ENCODE data around the gene COBL. TPM values are rescaled to one million over a fixed set of nuclear protein-coding genes. Genes with fewer than 3 reads are reported as not detected.

Gene COBL
- total RNA-seq, 1 donor from 2014 or later, result 91.2 TPM

DNA sequence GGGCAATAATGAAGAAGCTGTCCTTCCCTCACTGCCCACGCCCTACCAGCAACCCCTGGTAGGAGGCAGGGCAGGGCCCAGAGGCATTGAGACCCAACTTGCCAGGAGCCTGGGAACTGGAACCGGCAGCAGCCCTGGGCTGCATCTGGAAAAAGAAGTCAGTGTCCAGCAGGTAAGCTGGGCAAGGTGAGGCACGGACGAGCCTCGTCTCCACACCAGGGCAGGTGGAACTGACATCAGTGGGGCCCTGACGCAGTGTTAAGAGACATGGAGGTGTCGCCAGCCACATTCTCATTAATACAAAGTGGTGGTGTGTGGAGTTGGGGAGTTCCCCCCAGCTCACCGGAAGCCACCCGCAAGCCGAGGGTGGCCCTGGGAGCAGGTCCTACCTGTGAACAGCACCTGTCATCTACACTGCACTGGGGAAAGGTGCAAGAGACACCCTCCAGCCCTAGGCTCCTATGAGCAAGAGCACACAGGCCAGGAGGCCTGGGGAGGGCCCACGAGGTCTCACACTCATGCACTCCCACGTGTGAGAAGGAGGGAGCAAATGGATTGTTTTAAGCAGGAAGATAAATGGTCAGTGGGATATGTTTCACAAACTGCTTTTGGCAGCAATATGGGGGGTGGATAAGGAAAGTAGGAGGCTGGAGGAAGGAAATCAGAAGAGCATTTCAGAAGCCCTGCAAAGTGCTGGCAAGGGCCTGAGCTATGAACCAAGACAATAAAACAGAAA is 53.6 kb downstream of the COBL start:
- ATAC-seq, result no peak
- no peak for DNase-seq
- intact Hi-C loops (cut with micrococcal nuclease), result no loop called here

DNA sequence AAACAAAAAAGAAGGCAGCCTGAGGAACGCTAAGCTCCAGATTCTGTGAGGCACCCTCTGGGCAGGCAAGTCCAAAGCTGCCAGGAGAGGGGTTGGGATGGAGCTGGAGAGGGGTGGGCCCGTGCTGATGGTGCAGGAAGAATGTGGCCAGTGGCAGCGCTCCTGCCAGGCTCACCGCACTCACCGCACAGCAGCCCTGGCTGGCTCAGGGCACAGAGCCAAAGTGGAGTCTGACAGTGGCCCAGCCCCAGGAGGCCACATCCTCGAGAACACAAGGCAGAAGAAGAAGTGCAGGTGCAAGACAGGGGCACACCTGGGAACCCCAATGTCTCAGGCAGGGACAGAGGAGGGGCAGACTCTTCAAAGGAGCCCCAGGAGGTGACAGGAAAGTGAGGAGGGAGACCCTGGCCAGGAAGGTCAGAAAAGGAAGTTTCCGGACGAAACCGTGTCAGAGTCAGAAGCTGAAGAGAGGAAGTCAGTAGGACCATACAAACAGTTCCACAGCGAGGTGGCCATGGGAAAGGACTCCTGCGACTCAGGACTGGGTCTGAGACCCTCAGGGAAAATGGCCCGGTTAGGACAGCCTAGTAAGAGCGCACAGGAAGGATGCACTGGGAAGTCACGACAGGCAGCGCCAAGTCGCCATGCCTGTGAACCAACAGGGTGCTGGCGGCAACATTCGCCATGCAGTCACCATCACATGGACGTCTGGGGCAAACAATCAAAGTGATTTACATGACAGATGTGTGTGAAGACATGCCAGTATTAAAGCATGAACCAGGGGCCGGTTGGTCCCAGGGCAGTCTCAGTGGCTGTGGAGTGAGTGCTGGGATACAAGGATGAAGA is 54.4 kb downstream of the COBL start:
- peak; percentile 57 for DNase-seq
- intact Hi-C loops (cut with micrococcal nuclease), result no loop called here
- ATAC-seq, result peak; percentile 38

DNA sequence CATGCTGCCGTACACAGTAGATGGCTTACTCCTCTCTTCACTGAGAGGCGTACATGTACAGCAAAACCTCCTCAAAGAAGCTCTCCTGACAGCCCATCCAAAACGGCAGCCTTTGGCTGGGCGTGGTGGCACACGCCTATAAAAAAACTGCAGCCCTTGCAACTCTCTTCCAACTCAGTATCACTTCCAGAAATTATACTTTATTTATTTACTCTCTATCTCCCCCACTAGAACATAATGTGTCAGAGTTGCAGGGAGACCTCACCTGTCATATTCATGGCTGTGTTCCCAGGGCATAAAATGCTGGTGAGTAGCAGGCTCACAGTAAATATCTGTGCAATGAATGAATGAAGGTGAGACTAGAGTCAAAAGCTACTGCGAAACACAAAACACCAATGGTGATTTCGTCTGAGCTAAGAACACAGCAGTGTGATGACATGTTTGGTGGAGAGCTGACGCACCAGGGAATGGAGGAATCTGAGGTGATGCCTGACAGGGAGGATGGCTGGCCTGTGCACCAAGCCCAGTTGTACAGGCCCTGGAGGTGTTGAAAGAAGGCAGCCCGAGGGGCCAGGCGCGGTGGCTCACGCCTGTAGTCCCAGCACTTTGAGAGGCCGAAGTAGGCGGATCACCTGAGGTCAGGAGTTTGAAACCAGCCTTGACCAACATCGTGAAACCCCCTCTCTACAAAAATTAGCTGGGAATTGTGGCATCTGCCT is 55.3 kb downstream of the COBL start:
- ATAC-seq (peak; percentile 60), DNase-seq (peak; percentile 54)
- intact Hi-C loops (cut with micrococcal nuclease), result no loop called here

DNA sequence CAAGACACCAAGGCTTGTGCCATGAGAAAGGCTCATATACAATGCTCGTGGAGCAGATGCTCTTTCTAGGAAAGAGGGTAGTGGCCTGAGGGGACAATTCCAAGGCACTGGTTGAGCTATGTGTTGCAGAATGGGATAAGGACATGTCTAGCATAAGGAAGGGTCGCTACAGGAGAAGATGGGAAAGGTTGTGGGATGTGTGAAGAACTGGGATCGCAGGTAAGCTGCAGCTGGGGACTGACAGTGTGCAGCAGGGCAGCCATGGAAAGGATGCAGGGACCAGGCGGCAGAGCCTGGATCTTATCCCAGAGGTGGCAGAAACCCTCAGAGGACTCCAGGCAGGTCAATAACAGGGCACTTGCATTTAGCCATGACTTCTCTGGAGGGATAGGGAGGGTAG is 56.1 kb downstream of the COBL start:
- ATAC-seq (peak; percentile 21), DNase-seq (no peak)
- intact Hi-C loops (cut with micrococcal nuclease), result no loop called here

DNA sequence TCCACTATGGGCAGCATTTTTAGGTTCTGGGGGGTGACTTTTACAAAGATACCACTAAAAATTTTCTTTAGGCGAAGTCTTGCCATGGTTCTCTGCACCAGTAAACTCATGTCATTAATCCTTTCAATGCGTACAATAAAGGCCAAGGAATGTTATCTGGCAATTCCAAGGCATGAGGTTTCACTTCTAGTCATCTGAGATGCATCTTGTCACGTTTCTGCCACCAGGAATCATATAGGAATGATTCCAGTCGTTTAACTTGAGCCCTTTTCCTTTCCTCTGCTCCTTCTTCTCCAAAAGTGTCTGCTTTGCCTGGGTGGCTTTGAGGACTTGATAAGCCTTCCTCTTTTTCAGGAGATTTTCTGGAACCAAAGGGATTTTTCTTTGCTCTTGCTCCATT is 56.8 kb downstream of the COBL start:
- ATAC-seq, result no peak

DNA sequence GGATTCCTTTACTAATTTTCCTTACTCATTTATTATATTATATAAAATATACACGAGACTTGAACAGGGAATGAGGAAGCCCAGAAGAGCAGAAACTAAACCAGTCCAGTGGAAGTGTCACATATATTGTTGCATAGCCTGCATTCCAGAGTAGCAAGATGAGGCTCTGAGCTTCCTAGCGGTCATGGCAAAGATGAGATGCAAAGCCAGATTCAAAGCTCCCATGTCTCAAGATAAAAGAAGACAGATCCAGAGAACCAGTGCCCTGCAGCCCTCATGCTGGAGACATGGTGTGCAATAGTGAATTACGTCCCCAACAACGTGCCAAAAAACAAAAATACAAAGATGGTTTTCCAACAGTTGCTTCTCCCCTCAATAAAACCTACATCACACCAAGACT is 59.7 kb downstream of the COBL start:
- intact Hi-C loops (cut with micrococcal nuclease), result no loop called here
- ATAC-seq (no peak), DNase-seq (no peak)

More for the DNA sequence above, 56.8 kb downstream of the COBL start:
- DNase-seq, result no peak
- intact Hi-C loops (cut with micrococcal nuclease), result no loop called here

DNA sequence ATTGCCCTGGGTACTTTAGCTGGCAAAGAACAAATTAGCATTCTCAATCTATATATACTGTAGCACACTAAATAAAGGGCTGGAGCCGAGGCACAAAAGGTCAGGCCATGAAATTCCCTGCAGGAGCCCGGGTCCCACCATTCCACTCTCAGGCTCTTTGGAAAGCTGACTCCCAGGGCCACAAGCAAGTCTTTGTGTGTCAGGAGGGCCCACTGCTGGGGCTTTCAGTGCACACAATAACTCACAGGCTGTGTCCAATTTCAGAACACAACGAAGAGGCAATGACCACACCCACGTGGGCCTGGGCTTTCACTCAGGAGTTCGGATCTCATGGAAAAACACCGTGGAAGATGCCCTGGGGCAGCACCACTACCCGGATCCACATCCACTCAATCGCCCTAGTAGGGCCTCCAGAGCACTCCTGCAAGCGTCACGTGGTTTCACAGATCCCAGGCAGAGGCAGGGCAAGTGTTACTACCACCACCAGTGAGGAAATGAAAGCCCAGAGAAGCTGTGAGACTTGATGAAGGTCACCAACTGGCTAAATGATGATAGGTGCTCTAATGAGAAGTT is 60.3 kb downstream of the COBL start:
- DNase-seq (no peak), ATAC-seq (peak; percentile 50)
- intact Hi-C loops (cut with micrococcal nuclease), result no loop called here

DNA sequence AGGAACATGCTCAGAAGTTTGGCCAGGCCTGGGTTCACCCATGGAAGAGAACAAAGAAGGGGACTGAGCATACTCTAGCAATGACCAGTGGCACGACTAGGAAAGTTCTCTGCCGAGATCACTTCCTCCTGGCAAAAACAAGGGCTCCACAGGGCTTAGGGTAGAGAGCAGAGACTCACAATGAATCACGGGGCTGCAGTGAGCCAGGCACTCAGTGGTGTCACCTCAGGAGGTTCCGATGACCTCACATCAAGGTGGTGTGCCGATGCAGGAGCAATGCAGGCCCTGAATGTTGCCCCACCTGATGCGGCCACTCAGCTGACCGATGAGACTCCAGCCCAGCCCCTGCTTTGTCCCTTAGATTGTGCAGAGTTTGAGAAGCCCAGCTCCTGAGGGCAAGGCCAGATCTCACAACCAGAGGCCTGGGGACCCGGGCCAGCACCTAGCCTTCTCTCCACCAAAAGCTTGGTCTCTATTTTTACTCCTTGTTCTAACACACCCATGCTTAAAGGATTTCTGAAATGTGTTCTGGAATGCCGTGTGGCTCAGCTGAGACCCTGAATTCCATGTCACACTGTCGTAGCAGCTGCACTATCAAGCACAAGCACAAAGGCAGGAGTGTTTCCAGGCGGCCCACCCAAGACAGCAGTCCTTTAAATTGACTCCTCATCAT is 60.9 kb downstream of the COBL start:
- ATAC-seq (peak; percentile 58), DNase-seq (no peak)
- intact Hi-C loops (cut with micrococcal nuclease), result no loop called here

DNA sequence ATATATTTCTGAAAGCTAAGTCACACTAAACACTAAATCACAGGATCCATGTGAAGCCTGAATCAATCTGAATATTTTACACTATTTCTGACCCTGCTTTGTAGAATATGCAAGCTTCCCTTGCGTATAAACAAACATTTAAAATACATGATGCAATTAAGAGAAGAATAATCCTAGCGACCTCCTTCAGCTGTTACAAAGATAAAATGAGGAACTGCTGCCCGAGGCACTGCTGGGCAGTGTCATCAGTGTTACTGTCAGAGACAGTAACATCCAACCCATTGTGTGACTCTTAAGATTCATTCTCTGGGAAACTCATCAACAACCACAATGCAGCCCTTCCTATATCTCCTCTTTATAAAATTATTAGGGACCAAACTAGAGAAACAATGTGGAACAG is 61.6 kb downstream of the COBL start:
- DNase-seq, result no peak
- ATAC-seq, result no peak
- intact Hi-C loops (cut with micrococcal nuclease), result no loop called here

DNA sequence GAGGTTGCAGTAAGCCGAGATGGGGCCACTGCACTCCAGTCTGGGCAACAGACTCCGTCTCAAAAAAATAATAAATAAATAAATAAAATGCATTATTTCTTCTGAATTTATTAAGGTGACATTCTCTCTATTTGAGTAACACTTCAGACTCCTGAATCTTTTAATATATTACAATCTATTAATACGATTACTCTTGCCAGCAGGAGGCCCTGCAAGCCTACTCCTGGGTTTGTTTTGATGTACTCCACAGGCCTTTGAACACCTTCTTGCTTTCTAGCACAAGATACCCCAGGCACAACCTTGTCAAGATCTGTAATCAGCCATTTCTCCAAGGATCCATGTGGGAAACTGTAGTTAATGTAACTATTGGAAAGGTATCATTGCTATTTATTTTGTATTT is 63.5 kb downstream of the COBL start:
- ATAC-seq, result no peak
- no peak for DNase-seq

DNA sequence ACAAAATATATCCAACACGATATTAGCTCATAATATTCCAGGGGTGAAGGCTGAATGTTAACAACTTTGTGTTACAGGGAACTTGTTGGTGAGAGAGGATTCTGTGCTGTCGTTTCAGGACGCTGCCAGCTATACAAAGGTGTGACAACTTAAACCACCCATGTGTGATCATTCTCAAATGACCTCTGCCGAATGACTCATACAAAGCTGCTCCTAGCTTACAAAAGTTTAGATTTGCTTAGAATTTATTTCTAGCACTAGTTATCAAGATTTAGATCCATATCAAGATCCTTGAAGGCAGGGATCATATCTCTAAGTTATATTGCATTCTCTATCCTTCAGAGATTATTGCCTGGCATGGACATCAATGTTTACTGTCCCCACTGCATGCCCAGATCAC is 65.3 kb downstream of the COBL start:
- no peak for ATAC-seq
- intact Hi-C loops (cut with micrococcal nuclease), result no loop called here
- DNase-seq, result no peak

More for the DNA sequence above, 63.5 kb downstream of the COBL start:
- intact Hi-C loops (cut with micrococcal nuclease), result no loop called here

DNA sequence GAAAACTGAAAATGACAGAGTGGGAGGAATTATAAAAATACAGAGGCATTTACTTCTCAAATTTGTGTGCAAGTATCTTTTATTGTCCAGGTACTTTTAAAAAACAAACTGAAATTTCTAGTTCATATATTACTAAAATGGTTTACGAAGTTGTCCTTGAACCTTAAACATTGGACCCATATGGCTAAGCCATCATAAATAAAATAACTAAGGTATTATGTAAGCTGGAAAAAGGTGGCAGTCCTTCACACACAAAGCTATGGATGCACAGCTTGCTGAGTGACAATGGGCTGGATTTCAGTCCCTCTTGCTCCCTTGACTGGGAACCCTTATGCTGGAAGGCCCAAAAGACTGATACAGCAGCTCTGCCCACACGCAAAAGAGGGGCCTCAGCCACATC is 66.1 kb downstream of the COBL start:
- DNase-seq (no peak), ATAC-seq (no peak)
- intact Hi-C loops (cut with micrococcal nuclease), result no loop called here

DNA sequence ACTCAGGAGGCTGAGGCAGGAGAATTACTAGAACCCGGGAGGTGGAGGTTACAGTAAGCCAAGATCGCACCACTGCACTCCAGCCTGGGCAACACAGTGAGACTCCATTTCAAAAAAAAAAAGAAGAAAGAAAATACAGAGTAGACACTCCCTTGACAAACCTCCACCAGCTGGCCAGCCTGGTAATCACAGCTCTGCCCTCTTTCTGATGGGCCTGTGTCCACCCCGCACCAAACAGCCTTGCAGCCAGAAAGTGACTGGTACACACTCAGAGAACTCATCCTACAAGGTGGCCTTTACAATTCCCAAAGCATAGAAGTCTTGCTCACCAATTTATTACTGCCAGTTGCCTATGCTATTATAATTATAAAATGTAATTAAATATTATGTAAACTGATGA is 66.6 kb downstream of the COBL start:
- DNase-seq, result no peak

DNA sequence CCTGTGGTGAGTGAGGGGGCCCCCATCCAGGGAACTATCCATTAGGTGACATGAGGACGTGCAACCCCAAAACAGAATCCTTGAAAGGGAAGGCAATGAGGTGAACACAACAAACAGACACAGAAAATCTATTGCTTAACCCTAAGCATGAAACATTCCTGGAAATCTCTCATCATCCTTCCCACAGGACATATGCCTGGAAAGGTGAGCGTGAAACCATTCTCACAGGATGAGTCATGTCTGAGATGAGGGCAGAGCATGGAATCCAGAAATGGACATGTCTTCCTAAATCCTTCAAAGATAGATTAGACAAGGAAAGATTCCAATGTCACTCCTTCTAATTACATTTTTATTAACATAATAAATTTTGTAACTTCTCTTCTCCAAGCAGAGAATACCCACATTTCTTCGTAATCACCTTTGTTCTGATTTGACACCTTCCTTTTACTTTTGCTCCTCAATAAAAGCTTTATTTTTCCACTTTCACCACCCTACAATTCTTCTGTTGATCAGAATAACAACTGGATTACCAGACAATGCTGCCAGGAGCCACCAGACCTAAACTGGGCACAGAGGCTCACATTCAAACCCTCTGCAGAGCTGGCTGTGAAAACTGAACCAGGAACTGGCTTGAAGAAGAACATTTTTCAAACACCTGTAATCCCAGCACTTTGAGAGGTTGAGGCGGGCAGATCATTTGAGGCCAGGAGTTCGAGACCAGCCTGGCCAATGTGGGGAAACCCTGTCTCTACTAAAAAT is 67.2 kb downstream of the COBL start:
- DNase-seq, result no peak
- ATAC-seq, result no peak
- intact Hi-C loops (cut with micrococcal nuclease), result no loop called here

More for the DNA sequence above, 66.6 kb downstream of the COBL start:
- ATAC-seq, result no peak
- intact Hi-C loops (cut with micrococcal nuclease), result no loop called here

DNA sequence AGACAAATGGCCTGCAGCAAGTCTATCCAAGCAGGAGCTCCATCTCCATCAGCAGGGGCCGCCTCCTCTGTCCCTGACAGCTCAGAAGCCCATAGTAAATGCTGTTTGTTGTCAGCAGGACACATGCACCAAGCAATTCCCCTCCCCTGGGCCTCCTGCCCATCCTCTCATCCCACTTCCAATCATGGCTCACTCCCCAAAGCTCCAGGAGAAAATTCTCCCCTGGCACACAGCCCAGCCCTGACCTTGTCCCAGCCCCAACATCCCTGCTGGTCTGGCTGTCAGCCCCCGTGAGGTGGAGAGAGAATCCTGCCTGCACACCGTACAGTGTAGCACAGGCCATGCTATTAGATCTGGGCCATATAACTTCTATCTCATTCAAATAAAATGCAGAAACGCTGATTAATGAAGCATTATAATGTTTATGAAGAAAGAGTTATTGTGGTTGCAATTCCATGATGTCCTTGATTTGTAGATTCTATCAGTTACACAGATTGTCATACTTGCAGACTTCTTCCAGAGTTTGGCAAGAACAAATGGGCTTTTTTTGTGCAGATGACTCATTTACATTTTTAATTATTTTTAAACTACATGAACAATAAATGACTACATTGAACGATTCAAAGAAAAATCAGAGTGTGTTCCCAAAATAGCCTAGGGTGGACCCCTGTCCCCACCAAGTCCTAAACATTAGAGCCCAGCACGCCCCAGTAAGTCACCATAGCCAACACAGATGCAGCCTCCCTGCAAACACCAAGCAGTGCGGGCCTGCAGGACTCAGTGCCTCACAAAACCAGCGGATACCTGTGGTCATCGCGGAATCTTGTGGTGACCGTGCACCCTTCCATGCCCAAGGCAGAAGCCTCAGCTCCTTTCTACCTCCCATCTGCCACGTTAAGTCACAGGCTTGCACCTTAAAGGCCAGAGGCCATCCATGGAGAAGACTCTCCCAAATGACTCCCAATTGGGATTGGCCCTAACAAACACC is 70.1 kb downstream of the COBL start:
- peak; percentile 90 for DNase-seq

DNA sequence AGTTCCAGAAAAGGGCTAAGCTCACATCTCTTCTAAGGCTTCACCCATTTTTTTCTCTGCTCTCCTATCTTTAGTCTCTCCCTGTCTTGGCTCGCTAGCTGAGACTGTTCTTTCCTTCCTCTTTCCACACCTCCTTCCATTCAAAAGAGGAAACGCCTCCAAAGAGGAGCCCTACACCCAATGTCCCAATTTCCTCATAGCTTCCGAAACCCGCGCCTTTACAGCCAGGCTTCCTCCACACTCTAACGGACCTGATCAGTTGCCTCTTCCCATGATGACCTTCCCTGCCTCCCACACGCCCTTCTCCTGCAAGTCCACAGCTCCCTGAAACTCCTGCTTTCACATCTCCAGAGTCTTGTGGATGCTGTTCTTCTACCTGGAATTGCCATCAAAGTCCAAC is 71.7 kb downstream of the COBL start:
- no peak for DNase-seq
- intact Hi-C loops (cut with micrococcal nuclease), result no loop called here
- no peak for ATAC-seq

More for the DNA sequence above, 70.1 kb downstream of the COBL start:
- intact Hi-C loops (cut with micrococcal nuclease), result no loop called here
- ATAC-seq, result peak; percentile 96

DNA sequence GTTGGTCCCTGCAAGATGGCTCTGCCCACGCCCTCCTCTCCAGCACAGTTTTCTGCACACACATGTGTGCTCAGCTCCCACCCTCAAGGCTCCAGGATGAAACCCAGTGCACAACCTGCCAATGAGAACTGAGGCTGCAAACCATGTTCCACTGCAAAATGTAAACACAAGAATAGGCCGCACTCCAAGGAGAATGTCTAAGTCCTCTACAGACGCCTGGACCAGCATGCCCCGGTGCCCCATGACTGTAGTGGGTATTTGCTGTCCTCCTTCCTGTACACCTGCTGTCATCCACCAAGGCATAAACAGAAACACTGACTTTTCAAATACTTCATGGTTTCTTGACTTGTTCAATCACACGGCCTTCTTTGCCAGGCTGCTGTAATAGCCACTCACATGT is 72.6 kb downstream of the COBL start:
- ATAC-seq, result no peak
- intact Hi-C loops (cut with micrococcal nuclease), result no loop called here
- no peak for DNase-seq

Measured in left ventricle myocardium superior (tissue), 1 donor.